ENCODE data around the gene ITK.

- TF ChIP-seq, protein P1, sequence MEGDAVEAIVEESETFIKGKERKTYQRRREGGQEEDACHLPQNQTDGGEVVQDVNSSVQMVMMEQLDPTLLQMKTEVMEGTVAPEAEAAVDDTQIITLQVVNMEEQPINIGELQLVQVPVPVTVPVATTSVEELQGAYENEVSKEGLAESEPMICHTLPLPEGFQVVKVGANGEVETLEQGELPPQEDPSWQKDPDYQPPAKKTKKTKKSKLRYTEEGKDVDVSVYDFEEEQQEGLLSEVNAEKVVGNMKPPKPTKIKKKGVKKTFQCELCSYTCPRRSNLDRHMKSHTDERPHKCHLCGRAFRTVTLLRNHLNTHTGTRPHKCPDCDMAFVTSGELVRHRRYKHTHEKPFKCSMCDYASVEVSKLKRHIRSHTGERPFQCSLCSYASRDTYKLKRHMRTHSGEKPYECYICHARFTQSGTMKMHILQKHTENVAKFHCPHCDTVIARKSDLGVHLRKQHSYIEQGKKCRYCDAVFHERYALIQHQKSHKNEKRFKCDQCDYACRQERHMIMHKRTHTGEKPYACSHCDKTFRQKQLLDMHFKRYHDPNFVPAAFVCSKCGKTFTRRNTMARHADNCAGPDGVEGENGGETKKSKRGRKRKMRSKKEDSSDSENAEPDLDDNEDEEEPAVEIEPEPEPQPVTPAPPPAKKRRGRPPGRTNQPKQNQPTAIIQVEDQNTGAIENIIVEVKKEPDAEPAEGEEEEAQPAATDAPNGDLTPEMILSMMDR (IDR thresholded peaks at IDR 0.05; ENCODE audit: borderline replicate concordance, extremely low read depth, low read length, poor library complexity, severe bottlenecking), result no peak
- TF ChIP-seq EZH2 (IDR thresholded peaks at IDR 0.05; ENCODE audit: borderline replicate concordance, low read depth, low read length, severe bottlenecking), result no peak
Measured at GRCh38 chr5:157232706-157233105, 52.1 kb downstream of the ITK start.

Data from DND-41 (cell line).